GM12874 (cell line): Measurements from ENCODE around the gene AFAP1L1.

Source experiments
- TF ChIP-seq, protein P1 (sequence below): IDR thresholded peaks from 2 replicates; pipeline ENCODE4 v1.5.1; 2011; ENCODE audit warnings: low read depth, mild to moderate bottlenecking, control low read depth, low read length, moderate library complexity; ENCODE audit not compliant: insufficient read depth

AFAP1L1 gene

DNA sequence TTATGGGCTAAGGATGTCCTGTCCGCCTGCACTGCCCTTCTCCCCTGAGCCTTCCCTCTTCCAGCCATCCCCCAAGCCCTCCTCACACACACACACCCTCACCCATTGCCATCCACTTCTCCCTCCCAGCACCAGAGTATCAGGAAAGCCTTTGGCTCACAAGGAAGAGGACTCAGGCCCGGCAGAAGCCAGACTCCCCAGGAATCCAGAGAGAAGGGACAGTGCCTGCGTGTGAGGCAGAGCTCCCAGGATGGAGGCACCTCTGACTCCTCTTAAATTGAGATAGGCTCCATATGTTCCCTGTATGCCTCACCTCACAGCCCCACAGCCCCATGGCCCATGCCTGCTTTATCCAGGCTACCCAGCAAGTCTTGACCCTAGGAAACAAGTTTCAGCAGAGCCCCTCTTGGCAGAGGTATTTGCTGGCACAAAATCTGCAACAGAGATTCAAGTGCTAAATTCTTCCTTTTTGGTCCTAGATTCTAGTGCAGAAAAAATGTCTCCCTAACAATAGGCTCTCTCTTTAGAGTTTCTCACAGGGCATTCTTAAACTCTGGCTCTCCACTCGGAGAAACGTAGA lies 106.7 kb downstream of the AFAP1L1 start:
- TF ChIP-seq, protein P1, sequence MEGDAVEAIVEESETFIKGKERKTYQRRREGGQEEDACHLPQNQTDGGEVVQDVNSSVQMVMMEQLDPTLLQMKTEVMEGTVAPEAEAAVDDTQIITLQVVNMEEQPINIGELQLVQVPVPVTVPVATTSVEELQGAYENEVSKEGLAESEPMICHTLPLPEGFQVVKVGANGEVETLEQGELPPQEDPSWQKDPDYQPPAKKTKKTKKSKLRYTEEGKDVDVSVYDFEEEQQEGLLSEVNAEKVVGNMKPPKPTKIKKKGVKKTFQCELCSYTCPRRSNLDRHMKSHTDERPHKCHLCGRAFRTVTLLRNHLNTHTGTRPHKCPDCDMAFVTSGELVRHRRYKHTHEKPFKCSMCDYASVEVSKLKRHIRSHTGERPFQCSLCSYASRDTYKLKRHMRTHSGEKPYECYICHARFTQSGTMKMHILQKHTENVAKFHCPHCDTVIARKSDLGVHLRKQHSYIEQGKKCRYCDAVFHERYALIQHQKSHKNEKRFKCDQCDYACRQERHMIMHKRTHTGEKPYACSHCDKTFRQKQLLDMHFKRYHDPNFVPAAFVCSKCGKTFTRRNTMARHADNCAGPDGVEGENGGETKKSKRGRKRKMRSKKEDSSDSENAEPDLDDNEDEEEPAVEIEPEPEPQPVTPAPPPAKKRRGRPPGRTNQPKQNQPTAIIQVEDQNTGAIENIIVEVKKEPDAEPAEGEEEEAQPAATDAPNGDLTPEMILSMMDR: no peak

DNA sequence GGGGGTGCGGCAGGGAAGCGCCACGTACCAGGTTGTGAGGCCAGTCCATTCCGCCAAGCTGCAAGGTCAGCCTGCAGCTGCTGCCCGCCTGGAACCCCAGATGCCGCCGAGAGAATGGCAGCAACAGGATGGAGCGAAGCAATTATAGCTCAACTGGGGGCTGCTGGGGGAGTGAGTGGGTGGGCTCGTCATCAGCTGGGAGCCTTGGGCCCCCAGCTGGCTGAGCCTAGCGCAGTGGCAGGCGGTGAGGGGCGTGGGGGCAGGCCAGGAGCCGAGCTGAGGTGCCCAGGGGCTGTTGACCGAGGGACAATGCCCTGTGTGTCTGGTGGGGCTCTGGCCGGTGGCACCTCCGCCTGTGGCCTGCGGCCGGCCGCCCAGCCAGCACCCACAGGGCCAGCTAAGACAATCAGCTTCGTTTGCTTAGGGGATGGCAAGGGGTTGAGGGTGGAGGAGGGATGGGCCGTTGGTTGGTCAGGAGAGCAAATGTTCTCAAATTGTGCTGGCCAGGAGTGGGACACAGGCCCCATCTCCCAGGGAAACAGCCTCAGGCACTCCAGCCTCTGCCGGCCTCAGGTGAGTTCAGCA lies 107.6 kb downstream of the AFAP1L1 start, which contains the start of gene IL17B:
Gene IL17B (minus strand): TSS at position 116 of the 585 bp plus-strand sequence. CDS start 67 bp downstream, at position 49.
- TF ChIP-seq, protein P1: no peak

DNA sequence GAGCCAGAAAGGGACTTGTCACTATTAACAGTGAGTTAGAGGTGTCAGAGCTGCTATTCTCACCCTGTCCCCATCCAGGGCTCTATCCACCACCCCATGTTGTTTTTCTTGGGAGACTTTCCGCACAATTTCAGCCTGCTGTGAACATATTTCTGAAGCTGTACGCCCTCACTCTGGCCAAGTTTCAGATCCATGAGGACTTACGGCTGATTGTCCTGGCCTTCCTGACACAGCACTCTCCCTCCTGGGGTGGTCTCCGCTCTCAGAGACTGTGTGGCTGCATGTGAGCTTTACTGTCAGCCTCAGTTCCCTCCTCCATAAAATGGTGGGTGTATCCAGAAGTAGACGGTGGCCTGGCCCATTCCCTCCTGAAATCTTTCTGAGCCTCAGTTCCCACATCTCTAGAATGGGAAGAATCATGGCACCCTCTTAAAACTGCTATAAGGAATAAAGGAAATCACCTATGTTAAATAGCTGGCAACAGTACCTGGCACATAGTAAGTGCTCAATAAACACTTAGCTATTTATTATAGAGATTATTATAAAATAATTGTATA lies 108.2 kb downstream of the AFAP1L1 start:
- TF ChIP-seq, protein P1: no peak

DNA sequence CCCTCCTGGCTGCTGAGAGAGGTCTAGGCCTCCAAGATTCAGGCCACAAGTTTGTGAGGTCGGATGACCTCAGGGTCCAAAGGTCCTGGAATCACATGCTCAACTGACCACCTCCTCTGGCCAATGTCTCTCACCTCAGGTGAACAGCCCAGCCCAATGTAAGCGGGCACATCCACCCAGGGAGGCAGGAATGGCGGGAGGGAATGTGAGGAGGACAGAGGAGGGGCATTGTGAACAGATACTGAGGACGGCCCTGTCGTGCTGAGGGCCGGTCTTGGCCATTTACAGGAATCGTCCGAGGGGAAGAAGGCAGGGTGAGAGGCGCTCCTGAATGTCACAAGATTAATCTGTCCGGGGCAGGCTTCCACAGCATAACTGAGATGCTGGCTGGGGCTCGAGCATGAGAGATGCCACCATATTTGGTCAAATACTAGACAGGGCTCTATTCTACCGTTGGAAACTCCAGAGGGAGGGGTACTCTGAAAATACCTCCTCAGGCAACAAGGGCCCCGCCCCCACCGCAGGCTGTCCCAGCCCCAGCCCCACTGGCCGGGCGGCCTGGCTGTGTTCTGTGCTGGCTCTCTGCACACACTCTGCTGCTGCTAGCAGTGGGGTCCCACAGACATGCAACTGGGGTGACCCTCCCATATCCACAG lies 108.9 kb downstream of the AFAP1L1 start:
- TF ChIP-seq, protein P1: no peak

DNA sequence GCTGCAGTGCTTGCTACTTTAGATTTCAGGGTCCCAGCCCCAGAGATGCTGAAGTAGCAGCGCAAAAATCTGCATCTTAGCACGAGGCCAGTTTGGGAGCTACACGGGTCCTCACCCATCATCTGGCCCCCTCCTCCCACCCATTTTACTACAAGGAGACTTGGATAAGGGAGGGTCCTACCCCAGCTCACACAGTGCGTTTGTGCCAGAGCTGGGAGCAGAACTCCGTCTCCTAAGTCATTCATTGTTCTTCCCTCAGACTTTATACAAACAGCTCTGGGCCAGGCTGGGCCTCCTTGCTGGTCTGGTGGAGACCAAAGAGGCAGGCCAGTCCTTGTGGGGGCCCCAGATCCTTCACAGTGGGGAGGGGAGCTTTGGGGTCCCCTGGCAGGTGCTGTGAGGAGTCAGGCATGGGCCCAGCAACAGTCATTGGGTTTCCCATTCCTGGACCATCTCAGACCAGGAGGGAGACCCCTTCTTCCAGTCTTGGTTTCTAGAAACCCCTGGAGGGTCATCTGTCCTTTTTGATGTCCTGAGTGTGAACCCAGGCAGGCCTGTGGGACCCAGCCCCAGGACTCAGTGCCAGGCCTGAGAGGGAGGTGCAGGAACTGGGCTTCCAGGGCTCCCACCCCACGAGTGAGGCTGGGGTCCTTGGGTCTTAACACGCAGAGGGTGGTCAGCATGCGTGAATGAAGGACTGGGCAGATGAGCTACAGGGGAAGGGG lies 109.8 kb downstream of the AFAP1L1 start:
- TF ChIP-seq, protein P1: no peak

DNA sequence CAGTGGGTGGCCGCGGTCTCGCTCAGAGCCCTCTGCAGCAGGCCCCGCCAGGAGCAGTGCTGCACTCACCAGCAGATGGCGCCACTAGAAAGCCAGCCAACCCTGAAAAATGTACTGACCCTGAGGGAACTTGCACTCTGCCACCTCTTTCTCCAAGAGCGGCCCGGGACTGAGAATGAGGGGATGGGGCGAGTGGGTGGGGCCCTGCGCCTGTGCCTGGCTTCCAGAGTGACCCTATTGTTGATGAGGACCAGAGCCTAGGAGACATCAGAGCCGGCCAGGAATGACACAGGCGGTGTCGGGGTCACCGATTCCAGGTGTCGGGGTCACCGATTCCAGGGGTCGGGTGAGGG lies 110.3 kb downstream of the AFAP1L1 start:
- TF ChIP-seq, protein P1: peak; percentile 96
